ENCODE measurements around the gene ZCCHC24. TPM values are rescaled to one million over a fixed set of nuclear protein-coding genes. Genes with fewer than 3 reads are reported as not detected.

ZCCHC24 gene
- total and polyA plus RNA-seq, 2 of the 8 experiments (the other 6 are each of a cell fraction or from before 2014, with no cell fraction given) = 3.9 to 6.9 TPM

GRCh38 chr10:79433324-79434222 lies 11.9 kb downstream of the ZCCHC24 start:
- Histone ChIP-seq H3K23ac (ENCODE audit: insufficient read length) (no peak overlapping the region), H4K5ac (ENCODE audit: insufficient read length, low read depth, low read length) (no peak overlapping the region), H3K23me2 (ENCODE audit: low read depth, low read length) (no peaks in the 10 kb centered on the region), H2BK20ac (ENCODE audit: low read length) (no peak overlapping the region), H3K4me1 (replicated peaks in 1 of 4; ENCODE audit: control insufficient read depth in 3 of 4, insufficient read depth in 4 of 4, low read length in 3 of 4) (peaks cover 0 to 11% (median 5%) of the 10 kb centered on the region in 4 experiments; a peak in 4 of 7 replicates), H2BK120ac (replicated peaks; ENCODE audit: low read depth, low read length) (no peak overlapping the region), H3K56ac (replicated peaks; ENCODE audit: insufficient read length, low read depth, low read length) (no peak overlapping the region), H2BK5ac (ENCODE audit: low read depth, low read length) (no peak overlapping the region), H3K79me1 (ENCODE audit: low read depth, low read length) (no peaks in the 10 kb centered on the region), H4K91ac (replicated peaks; ENCODE audit: insufficient read length, low read length) (no peak overlapping the region), H3K79me2 (ENCODE audit: control insufficient read depth in 1 of 2, insufficient read depth in 2 of 2, low read length in 2 of 2) (no peaks in the 10 kb centered on the region), H2BK15ac (ENCODE audit: low read length) (no peak overlapping the region), H3K36me3 (ENCODE audit: control insufficient read depth in 2 of 4, insufficient read depth in 4 of 4, low read length in 3 of 4) (no peaks in the 10 kb centered on the region), H3K27me3 (replicated peaks in 1 of 4; ENCODE audit: control insufficient read depth in 3 of 4, extremely low read depth in 1 of 4, insufficient read depth in 3 of 4, low read length in 3 of 4) (no peaks in the 10 kb centered on the region), H3K4ac (replicated peaks; ENCODE audit: insufficient read length, low read depth, low read length) (no peak overlapping the region), H4K8ac (ENCODE audit: extremely low read depth, insufficient read depth, low read length) (peak overlapping the region; percentile 43; the same call in 1 of the 2 replicates), H4K20me1 (replicated peaks in 1 of 2; ENCODE audit: control insufficient read depth in 1 of 2, insufficient read depth in 2 of 2, low read length in 2 of 2) (no peaks in the 10 kb centered on the region), H2AFZ (ENCODE audit: low read length) (no peak overlapping the region), H3K9me3 (ENCODE audit: insufficient read depth in 2 of 2, low read depth in 1 of 2, low read length in 1 of 2) (no peaks in the 10 kb centered on the region), H3K4me3 (ENCODE audit: extremely low read depth in 1 of 4, insufficient read depth in 2 of 4, low read depth in 3 of 4, low read length in 4 of 4) (no peak overlapping the region), H2BK12ac (ENCODE audit: low read depth, low read length) (no peak overlapping the region), H3K18ac (ENCODE audit: extremely low read depth, low read length) (no peak overlapping the region), H3K27ac (ENCODE audit: low read depth, low read length) (no peak overlapping the region), H3K14ac (ENCODE audit: insufficient read length) (no peak overlapping the region), H3K4me2 (ENCODE audit: insufficient read depth in 1 of 2, low read depth in 2 of 2, low read length in 2 of 2) (no peak overlapping the region), H3K9ac (replicated peaks in 1 of 4; ENCODE audit: extremely low read depth in 1 of 4, low read depth in 3 of 4, low read length in 3 of 4) (no peak overlapping the region), H2AK5ac (ENCODE audit: low read depth, low read length) (no peak overlapping the region)
- TF ChIP-seq CREB1 (IDR thresholded peaks at IDR 0.05) = no peak
- ChIA-PET POLR2A (ENCODE audit: partially characterized antibody) (interaction anchor here (1.0 to 1.5 kb wide), 2 partner anchors 10 to 87 kb away, joined by 3 to 4 read pairs; no protein-coding TSS in a partner anchor), CTCF (ENCODE audit: partially characterized antibody) (interaction anchor here (0.6 to 3.1 kb wide), 12 partner anchors 8 to 59 kb away, joined by 3 to 13 read pairs (median 4); no protein-coding TSS in a partner anchor)
- FAIRE-seq (no peak), DNase-seq (ENCODE audit: low read depth in 1 of 2, low spot score in 2 of 2) (no peak)
- 88% methylated on average over 13 of the region's 13 CpGs; no CpG with 5 or more reads in 1 of the 2 experiments for WGBS, 2 experiments (ENCODE audit: extremely low coverage in 1 of 2, insufficient coverage in 1 of 2, insufficient read length in 1 of 2, insufficient replicate concordance in 2 of 2, low coverage in 1 of 2, low lambda C conversion rate in 2 of 2, missing lambda C conversion rate in 1 of 2)
